CD8-positive, alpha-beta memory T cell (primary cell): ENCODE data around the gene GALNT6. TPM values are rescaled to one million over a fixed set of nuclear protein-coding genes. Genes with fewer than 3 reads are reported as not detected.

Source experiments
- CTCF ChIA-PET: fragments of 350-600 bp; sonication (Branson Sonifier 250); formaldehyde crosslinking; loops from one replicate; lab custom pipeline; 2021; ENCODE audit warnings: antibody characterized with exemption; lab: Charles Lee
- POLR2A ChIA-PET: fragments of 350-600 bp; sonication (Branson Sonifier 250); formaldehyde crosslinking; loops from one replicate; lab custom pipeline; 2021; ENCODE audit warnings: antibody characterized with exemption; lab: Charles Lee
- DNase-seq, 5 donors: peaks; one replicate each; pipeline versions ENCODE4 v3.0.0 to v3.0.0-alpha.2; 2020 to 2022; ENCODE audit warnings: mixed read lengths in 1 of 5
- H3K27ac ChIP-seq: one replicate; pipeline ENCODE4 v1.7.0; 2013; ENCODE audit warnings: low read depth, mild to moderate bottlenecking, low read length, moderate library complexity
- H3K27me3 ChIP-seq: 2 replicates; pipeline ENCODE4 v1.7.0; 2013; ENCODE audit warnings: low read length, mild to moderate bottlenecking; ENCODE audit not compliant: insufficient read depth, poor library complexity, severe bottlenecking
- H3K36me3 ChIP-seq: 2 replicates; pipeline ENCODE4 v1.7.0; 2013; ENCODE audit warnings: mild to moderate bottlenecking, low read length, moderate library complexity; ENCODE audit not compliant: insufficient read depth
- H3K4me1 ChIP-seq: 2 replicates; pipeline ENCODE4 v1.7.0; 2013; ENCODE audit warnings: mild to moderate bottlenecking, low read length, moderate library complexity; ENCODE audit not compliant: insufficient read depth
- H3K4me3 ChIP-seq: 2 replicates; pipeline ENCODE4 v1.7.0; 2013; ENCODE audit warnings: mild to moderate bottlenecking, low read length
- H3K9me3 ChIP-seq: 2 replicates; pipeline ENCODE4 v1.7.0; 2013; ENCODE audit warnings: mild to moderate bottlenecking, low read length
- H3K27ac Mint-ChIP-seq, 8 donors: one replicate each; pipeline ENCODE4 v1.8.0; 2020 to 2021; ENCODE audit warnings: mixed read lengths in 8 of 8, mild to moderate bottlenecking in 6 of 8, inconsistent platforms in 3 of 8, moderate library complexity in 3 of 8
- H3K27me3 Mint-ChIP-seq, 2 donors: one replicate each; pipeline ENCODE4 v1.8.0; 2020 to 2021; ENCODE audit warnings: mixed read lengths in 2 of 2, mild to moderate bottlenecking in 1 of 2, moderate library complexity in 1 of 2
- H3K36me3 Mint-ChIP-seq, 3 donors: one replicate each; pipeline ENCODE4 v1.8.0; 2020 to 2021; ENCODE audit warnings: mixed read lengths in 3 of 3, inconsistent platforms in 1 of 3, mild to moderate bottlenecking in 1 of 3
- H3K4me1 Mint-ChIP-seq, 3 donors: one replicate each; pipeline ENCODE4 v1.8.0; 2020 to 2021; ENCODE audit warnings: mixed read lengths in 3 of 3, inconsistent platforms in 1 of 3, mild to moderate bottlenecking in 1 of 3
- H3K4me3 Mint-ChIP-seq, 7 donors: one replicate each; pipeline ENCODE4 v1.8.0; 2020 to 2021; ENCODE audit warnings: mixed read lengths in 7 of 7, mild to moderate bottlenecking in 6 of 7, moderate library complexity in 4 of 7, inconsistent platforms in 2 of 7
- H3K9me3 Mint-ChIP-seq, 5 donors: one replicate each; pipeline ENCODE4 v1.8.0; 2020 to 2022; ENCODE audit warnings: mixed read lengths in 5 of 5, mild to moderate bottlenecking in 3 of 5, moderate library complexity in 2 of 5, inconsistent platforms in 1 of 5
- polyA plus RNA-seq: library from polyadenylated mRNA; unstranded; fragments of 300-500 nt; fragmentation: Illumina TruSeq; gene quantifications from one replicate; pipeline ENCODE4 v1.2.3, GENCODE V29; 2021
- total RNA-seq, 2 experiments: library from RNA; stranded (reverse); gene quantifications; one replicate each; pipeline ENCODE4 v1.2.3, GENCODE V29; 2021

Gene GALNT6
- total and polyA plus RNA-seq, 3 experiments from 2014 or later: 13.3 to 15.6 (median 13.5) TPM

DNA sequence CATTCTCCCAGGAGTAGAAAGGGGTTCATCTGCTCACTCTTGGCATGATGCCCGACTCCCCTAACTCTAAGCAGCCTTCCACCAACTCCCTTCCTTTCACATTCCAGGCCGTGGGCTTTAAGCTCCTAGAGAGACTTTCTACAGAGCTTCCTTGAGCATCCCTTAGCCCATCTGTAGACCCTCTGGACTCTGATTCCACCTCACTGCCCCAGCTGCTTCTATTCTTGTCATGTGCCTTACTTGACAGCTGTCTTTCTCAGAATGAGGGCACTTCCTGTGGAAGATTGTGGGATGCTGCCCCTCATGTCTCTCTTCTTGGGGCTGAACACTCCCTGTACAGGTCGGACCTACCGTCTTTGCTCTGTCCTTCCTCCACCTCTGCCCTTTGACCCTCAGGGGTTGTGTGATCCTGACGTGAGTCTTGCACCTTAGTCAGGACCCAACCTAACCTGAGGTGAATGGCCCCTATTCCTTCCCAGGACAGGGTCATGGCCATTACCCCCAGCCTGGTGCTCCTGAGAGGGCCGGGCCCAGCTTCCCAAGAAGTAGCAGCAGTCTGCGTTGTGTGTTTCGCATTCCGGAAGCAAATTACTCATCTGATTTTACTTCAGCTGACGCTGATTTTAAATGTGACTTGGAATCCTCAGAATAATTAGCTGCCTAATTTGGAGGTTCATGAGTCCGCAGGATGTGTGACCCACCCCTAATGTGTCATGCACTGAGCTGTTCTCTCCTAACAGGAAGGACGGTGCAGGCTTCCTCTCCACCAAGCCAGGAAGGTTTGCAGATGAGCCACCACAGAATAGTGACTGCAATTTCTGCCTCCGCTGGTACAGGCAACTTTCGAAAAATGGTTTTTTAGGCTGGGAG is 2.7 kb upstream of the GALNT6 start:
- no peaks in the 10 kb centered on the region for H3K27me3 Mint-ChIP-seq
- no peaks in the 10 kb centered on the region for H3K27me3 ChIP-seq
- H3K27ac Mint-ChIP-seq: peak overlapping the region; percentile 84 to 97 (median 90)
- DNase-seq: peak; percentile 14 to 73 (median 35)
- ChIA-PET CTCF (interaction anchor here (1.2 to 2.4 kb wide), 2 partner anchors 25 to 45 kb away, joined by 3 to 7 read pairs; no protein-coding TSS in a partner anchor), POLR2A (interaction anchor here (5.5 kb wide), 1 partner anchor 25 kb away, joined by 31 read pairs; no protein-coding TSS in a partner anchor)
- H3K4me3 Mint-ChIP-seq: peak overlapping the region; percentile 70 to 95 (median 80)
- no peaks in the 10 kb centered on the region for H3K36me3 ChIP-seq
- peak overlapping the region; percentile 45 for H3K27ac ChIP-seq
- no peaks in the 10 kb centered on the region for H3K9me3 ChIP-seq
- peaks cover 0 to 3% (median 0%) of the 10 kb centered on the region in 3 donors for H3K36me3 Mint-ChIP-seq
- peaks cover 58% of the 10 kb centered on the region for H3K4me1 ChIP-seq
- peaks cover 58 to 66% (median 58%) of the 10 kb centered on the region in 3 donors for H3K4me1 Mint-ChIP-seq
- no peaks in the 10 kb centered on the region for H3K9me3 Mint-ChIP-seq
- H3K4me3 ChIP-seq: peak overlapping the region; percentile 53

DNA sequence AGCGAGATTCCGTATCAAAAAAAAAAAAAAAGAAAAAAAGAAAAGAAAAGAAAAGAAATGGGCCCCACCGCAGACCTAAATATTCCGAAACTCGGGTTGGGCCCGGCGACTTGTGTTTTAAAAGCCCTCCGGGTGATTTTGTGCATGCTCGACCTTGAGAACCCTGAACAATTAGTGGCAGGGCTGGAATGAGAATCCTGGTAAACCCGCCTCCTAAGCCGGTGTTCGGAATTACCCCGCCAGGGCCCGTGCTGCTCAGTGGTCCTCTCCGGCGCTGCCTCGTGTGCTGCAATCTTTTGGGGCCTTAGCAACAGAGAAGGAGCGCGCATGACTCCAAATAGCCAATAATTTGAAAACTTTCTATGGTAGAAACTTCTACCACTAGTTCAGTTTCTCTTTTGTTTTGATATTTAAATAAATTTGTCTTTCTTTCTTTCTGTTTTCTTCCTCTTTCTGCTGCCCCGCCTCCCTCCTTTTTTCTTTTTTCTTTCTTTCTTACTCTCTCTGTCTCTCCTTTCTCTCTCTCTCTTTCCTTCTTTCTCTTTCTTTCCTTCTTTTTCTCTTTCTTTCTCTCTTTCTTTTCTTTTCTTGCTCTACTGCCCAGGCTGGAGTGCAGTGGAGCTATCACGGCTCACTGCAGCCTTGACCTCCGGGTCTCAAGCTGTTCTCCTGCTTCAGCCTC is 1.5 kb upstream of the GALNT6 start:
- H3K27ac Mint-ChIP-seq: peak overlapping the region; percentile 63 to 97 (median 89)
- H3K27ac ChIP-seq: no peak overlapping the region
- peaks cover 0 to 3% (median 0%) of the 10 kb centered on the region in 3 donors for H3K36me3 Mint-ChIP-seq
- no peaks in the 10 kb centered on the region for H3K9me3 Mint-ChIP-seq
- H3K4me3 ChIP-seq: no peak overlapping the region
- ChIA-PET CTCF (interaction anchor here (1.1 to 2.4 kb wide), 2 partner anchors 24 to 52 kb away, joined by 3 to 7 read pairs; no protein-coding TSS in a partner anchor), POLR2A (interaction anchor here (0.6 to 5.5 kb wide), 3 partner anchors 24 to 99 kb away, joined by 3 to 31 read pairs (median 6); partner anchors contain the start of gene BIN2)
- H3K4me1 ChIP-seq: peaks cover 70% of the 10 kb centered on the region
- no peaks in the 10 kb centered on the region for H3K9me3 ChIP-seq
- no peaks in the 10 kb centered on the region for H3K27me3 ChIP-seq
- peak in 3 of 5 donors; percentile 14 to 54 (median 35) for DNase-seq
- H3K4me1 Mint-ChIP-seq: peaks cover 65 to 79% (median 68%) of the 10 kb centered on the region in 3 donors
- no peaks in the 10 kb centered on the region for H3K27me3 Mint-ChIP-seq
- no peaks in the 10 kb centered on the region for H3K36me3 ChIP-seq
- peak overlapping the region; percentile 70 to 95 (median 80) for H3K4me3 Mint-ChIP-seq

DNA sequence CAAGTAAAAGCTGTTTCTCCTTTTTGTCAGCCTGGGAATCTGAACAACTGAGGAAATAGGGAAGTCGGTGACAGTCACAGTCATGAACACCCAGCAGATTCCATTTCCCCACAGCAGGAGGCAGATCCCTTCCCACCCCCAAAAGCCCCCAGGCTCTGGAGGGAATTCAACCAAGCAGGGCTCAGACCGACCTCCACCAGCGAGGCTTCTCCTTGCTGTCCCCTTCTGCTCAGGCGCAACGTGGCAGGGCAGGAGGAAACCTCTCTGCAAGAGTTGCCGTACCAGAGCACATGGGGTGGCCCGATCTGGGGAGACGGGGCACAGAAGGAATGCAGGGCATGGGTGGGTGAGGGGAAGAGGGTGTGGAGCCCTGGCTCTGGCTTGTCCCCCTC is 319 bp downstream of the GALNT6 start:
- H3K27me3 ChIP-seq: no peaks in the 10 kb centered on the region
- ChIA-PET CTCF (no interaction called here), POLR2A (interaction anchor here (5.5 kb wide), 1 partner anchor 22 kb away, joined by 31 read pairs; no protein-coding TSS in a partner anchor)
- H3K9me3 ChIP-seq: no peaks in the 10 kb centered on the region
- peak overlapping the region; percentile 53 for H3K27ac ChIP-seq
- Mint-ChIP-seq H3K4me3 (peak overlapping the region; percentile 86 to 98 (median 92)), H3K36me3 (peaks cover 0 to 3% (median 3%) of the 10 kb centered on the region in 3 donors), H3K27ac (peak overlapping the region; percentile 74 to 98 (median 87)), H3K4me1 (peaks cover 63 to 86% (median 65%) of the 10 kb centered on the region in 3 donors), H3K27me3 (no peaks in the 10 kb centered on the region), H3K9me3 (no peaks in the 10 kb centered on the region)
- no peak for DNase-seq
- H3K4me3 ChIP-seq: peak overlapping the region; percentile 72
- H3K4me1 ChIP-seq: peaks cover 68% of the 10 kb centered on the region
- no peaks in the 10 kb centered on the region for H3K36me3 ChIP-seq

DNA sequence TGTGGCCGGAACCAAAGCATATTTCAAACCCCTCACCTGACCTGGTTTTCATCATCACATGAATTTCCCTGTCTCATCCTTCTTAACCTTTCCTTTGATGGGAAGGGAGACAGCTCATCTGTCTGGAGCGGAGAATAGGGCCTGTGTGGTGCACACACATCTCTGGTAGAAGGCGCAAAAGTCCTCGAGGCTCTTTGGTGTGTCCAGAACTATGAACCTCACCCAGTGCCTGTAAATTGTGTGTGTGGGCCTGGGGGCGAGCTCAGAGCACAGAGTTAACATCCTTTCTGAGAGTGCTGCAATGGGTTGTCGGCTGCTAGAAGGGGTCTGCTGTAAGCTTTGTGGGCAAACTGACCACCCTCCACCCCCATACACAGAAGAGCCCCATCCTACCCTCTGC is 749 bp downstream of the GALNT6 start:
- Mint-ChIP-seq H3K27me3 (no peaks in the 10 kb centered on the region), H3K9me3 (no peaks in the 10 kb centered on the region), H3K36me3 (peaks cover 0 to 4% (median 3%) of the 10 kb centered on the region in 3 donors), H3K4me1 (peaks cover 59 to 84% (median 61%) of the 10 kb centered on the region in 3 donors), H3K4me3 (peak overlapping the region; percentile 86 to 98 (median 92)), H3K27ac (peak overlapping the region in 7 of 8 donors; percentile 74 to 98 (median 88))
- DNase-seq: no peak
- no peaks in the 10 kb centered on the region for H3K36me3 ChIP-seq
- no peaks in the 10 kb centered on the region for H3K9me3 ChIP-seq
- no peak overlapping the region for H3K27ac ChIP-seq
- ChIA-PET CTCF (no interaction called here), POLR2A (interaction anchor here (1.3 to 5.5 kb wide), 2 partner anchors 21 to 152 kb away, joined by 5 to 31 read pairs; partner anchors contain the start of gene DAZAP2)
- no peaks in the 10 kb centered on the region for H3K27me3 ChIP-seq
- peak overlapping the region; percentile 72 for H3K4me3 ChIP-seq
- H3K4me1 ChIP-seq: peaks cover 63% of the 10 kb centered on the region

- H3K4me1 ChIP-seq: peaks cover 55% of the 10 kb centered on the region
- H3K27me3 ChIP-seq: no peaks in the 10 kb centered on the region
- DNase-seq: peak in 2 of 5 donors; percentile 17 to 43
- no peaks in the 10 kb centered on the region for H3K36me3 ChIP-seq
- no peak overlapping the region for H3K4me3 ChIP-seq
- H3K27me3 Mint-ChIP-seq: no peaks in the 10 kb centered on the region
- no peak overlapping the region for H3K27ac ChIP-seq
- POLR2A ChIA-PET: interaction anchor here (0.6 to 1.3 kb wide), 2 partner anchors 39 to 151 kb away, joined by 3 to 5 read pairs; partner anchors contain the start of gene DAZAP2
- no peaks in the 10 kb centered on the region for H3K9me3 ChIP-seq
- peak overlapping the region in 5 of 7 donors; percentile 21 to 73 (median 55) for H3K4me3 Mint-ChIP-seq
- peak overlapping the region; percentile 38 to 91 (median 67) for H3K27ac Mint-ChIP-seq
- CTCF ChIA-PET: interaction anchor here (1.3 to 1.5 kb wide), 2 partner anchors 17 to 32 kb away, joined by 3 to 4 read pairs; no protein-coding TSS in a partner anchor
- no peaks in the 10 kb centered on the region for H3K9me3 Mint-ChIP-seq
- peaks cover 49 to 76% (median 51%) of the 10 kb centered on the region in 3 donors for H3K4me1 Mint-ChIP-seq
- H3K36me3 Mint-ChIP-seq: peaks cover 0 to 6% (median 3%) of the 10 kb centered on the region in 3 donors
Measured at GRCh38 chr12:51389302-51389999, 1.8 kb downstream of the GALNT6 start.

GRCh38 chr12:51388846-51389245 is 2.4 kb downstream of the GALNT6 start:
- H3K27ac ChIP-seq: no peak overlapping the region
- no peaks in the 10 kb centered on the region for H3K36me3 ChIP-seq
- POLR2A ChIA-PET: interaction anchor here (1.3 kb wide), 1 partner anchor 150 kb away, joined by 5 read pairs; the partner anchor contains the start of gene DAZAP2
- Mint-ChIP-seq H3K9me3 (no peaks in the 10 kb centered on the region), H3K36me3 (peaks cover 0 to 9% (median 3%) of the 10 kb centered on the region in 3 donors), H3K4me1 (peaks cover 46 to 73% (median 48%) of the 10 kb centered on the region in 3 donors), H3K27ac (peak overlapping the region; percentile 10 to 91 (median 56)), H3K27me3 (no peaks in the 10 kb centered on the region), H3K4me3 (peak overlapping the region in 3 of 7 donors; percentile 3 to 55 (median 33))
- H3K4me1 ChIP-seq: peaks cover 55% of the 10 kb centered on the region
- no peak for DNase-seq
- CTCF ChIA-PET: interaction anchor here (1.3 to 1.5 kb wide), 2 partner anchors 17 to 32 kb away, joined by 3 to 4 read pairs; no protein-coding TSS in a partner anchor
- H3K27me3 ChIP-seq: no peaks in the 10 kb centered on the region
- H3K9me3 ChIP-seq: no peaks in the 10 kb centered on the region
- no peak overlapping the region for H3K4me3 ChIP-seq
